ENCODE data around the gene GINS2. TPM values are rescaled to one million over a fixed set of nuclear protein-coding genes. Genes with fewer than 3 reads are reported as not detected.

Gene GINS2
- total RNA-seq, 1 experiment from 2014 or later, result 20.2 TPM

GRCh38 chr16:85698459-85698891, 9.7 kb upstream of the GINS2 start:
- Histone ChIP-seq H3K79me2 (ENCODE audit: low read depth) (no peaks in the 10 kb centered on the region), H3K4me3 (no peak overlapping the region), H3K27ac (no peak overlapping the region), H3K4me1 (replicated peaks; ENCODE audit: insufficient read depth) (no peaks in the 10 kb centered on the region), H3K9me2 (ENCODE audit: insufficient read depth) (no peaks in the 10 kb centered on the region), H2AFZ (no peak overlapping the region), H3F3A (ENCODE audit: insufficient read depth, low read depth) (no peaks in the 10 kb centered on the region; the same call in 1 of the 2 replicates), H3K36me3 (ENCODE audit: low read depth) (no peaks in the 10 kb centered on the region), H3K9me3 (ENCODE audit: insufficient read depth, low read depth) (no peaks in the 10 kb centered on the region), H3K4me2 (no peak overlapping the region), H4K20me1 (ENCODE audit: insufficient read depth) (peaks cover 3% of the 10 kb centered on the region; the same call in 1 of the 2 replicates), H3K27me3 (ENCODE audit: insufficient read depth, low read depth) (no peaks in the 10 kb centered on the region)
- no TSS peak for BruUV-seq (replicated peaks)
- ChIA-PET CTCF (no interaction called here), POLR2A (ENCODE audit: unreplicated experiment) (no interaction called here)
- no peak for TF ChIP-seq CTCF (conservative IDR thresholded peaks at IDR 0.05)
- no peak for TF ChIP-seq EZH2 (IDR thresholded peaks at IDR 0.05; ENCODE audit: low read depth)
- no peak for DNase-seq
- intact Hi-C loops (cut with micrococcal nuclease; ENCODE audit: unreplicated experiment), result no loop called here

- H3K27ac ChIP-seq, result no peak overlapping the region
- no peak overlapping the region for H3K4me2 ChIP-seq
- H3K9me2 ChIP-seq (ENCODE audit: insufficient read depth), result no peaks in the 10 kb centered on the region
- no peaks in the 10 kb centered on the region; the same call in 1 of the 2 replicates for H3F3A ChIP-seq (ENCODE audit: insufficient read depth, low read depth)
- POLR2A ChIA-PET (ENCODE audit: unreplicated experiment), result no interaction called here
- peaks cover 3% of the 10 kb centered on the region; the same call in 1 of the 2 replicates for H4K20me1 ChIP-seq (ENCODE audit: insufficient read depth)
- no peak overlapping the region for H2AFZ ChIP-seq
- no peaks in the 10 kb centered on the region for H3K36me3 ChIP-seq (ENCODE audit: low read depth)
- TF ChIP-seq CTCF (conservative IDR thresholded peaks at IDR 0.05) (no peak), EZH2 (IDR thresholded peaks at IDR 0.05; ENCODE audit: low read depth) (no peak)
- H3K4me1 ChIP-seq (replicated peaks; ENCODE audit: insufficient read depth), result no peaks in the 10 kb centered on the region
- DNase-seq, result no peak
- H3K9me3 ChIP-seq (ENCODE audit: insufficient read depth, low read depth), result no peaks in the 10 kb centered on the region
- intact Hi-C loops (cut with micrococcal nuclease; ENCODE audit: unreplicated experiment), result no loop called here
- no peaks in the 10 kb centered on the region for H3K79me2 ChIP-seq (ENCODE audit: low read depth)
- H3K27me3 ChIP-seq (ENCODE audit: insufficient read depth, low read depth), result no peaks in the 10 kb centered on the region
- no TSS peak for BruUV-seq (replicated peaks)
- no peak overlapping the region for H3K4me3 ChIP-seq
- CTCF ChIA-PET, result interaction anchor here (0.7 kb wide), 1 partner anchor 144 kb away, joined by 3 read pairs; no protein-coding TSS in a partner anchor
These were observed 8.7 kb upstream of the GINS2 start for GRCh38 chr16:85697431-85697830.

- TF ChIP-seq CTCF (conservative IDR thresholded peaks at IDR 0.05) (no peak), EZH2 (IDR thresholded peaks at IDR 0.05; ENCODE audit: low read depth) (no peak)
- POLR2A ChIA-PET (ENCODE audit: unreplicated experiment), result interaction anchor here (0.6 kb wide), 1 partner anchor 100 kb away, joined by 3 read pairs; no protein-coding TSS in a partner anchor
- peaks cover 3% of the 10 kb centered on the region; the same call in 1 of the 2 replicates for H4K20me1 ChIP-seq (ENCODE audit: insufficient read depth)
- H3K4me3 ChIP-seq, result no peak overlapping the region
- no TSS peak for BruUV-seq (replicated peaks)
- no peaks in the 10 kb centered on the region; the same call in 1 of the 2 replicates for H3F3A ChIP-seq (ENCODE audit: insufficient read depth, low read depth)
- no peak for DNase-seq
- intact Hi-C loops (cut with micrococcal nuclease; ENCODE audit: unreplicated experiment), result no loop called here
- H3K4me2 ChIP-seq, result no peak overlapping the region
- CTCF ChIA-PET, result no interaction called here
- H3K27ac ChIP-seq, result no peak overlapping the region
- H3K4me1 ChIP-seq (replicated peaks; ENCODE audit: insufficient read depth), result no peaks in the 10 kb centered on the region
- no peaks in the 10 kb centered on the region for H3K9me3 ChIP-seq (ENCODE audit: insufficient read depth, low read depth)
- H3K79me2 ChIP-seq (ENCODE audit: low read depth), result no peaks in the 10 kb centered on the region
- no peaks in the 10 kb centered on the region for H3K27me3 ChIP-seq (ENCODE audit: insufficient read depth, low read depth)
- no peaks in the 10 kb centered on the region for H3K36me3 ChIP-seq (ENCODE audit: low read depth)
- no peak overlapping the region for H2AFZ ChIP-seq
- H3K9me2 ChIP-seq (ENCODE audit: insufficient read depth), result no peaks in the 10 kb centered on the region
These were observed 8.0 kb upstream of the GINS2 start for GRCh38 chr16:85696781-85697180.
